ENCODE results near the gene TMEM31.

DNA sequence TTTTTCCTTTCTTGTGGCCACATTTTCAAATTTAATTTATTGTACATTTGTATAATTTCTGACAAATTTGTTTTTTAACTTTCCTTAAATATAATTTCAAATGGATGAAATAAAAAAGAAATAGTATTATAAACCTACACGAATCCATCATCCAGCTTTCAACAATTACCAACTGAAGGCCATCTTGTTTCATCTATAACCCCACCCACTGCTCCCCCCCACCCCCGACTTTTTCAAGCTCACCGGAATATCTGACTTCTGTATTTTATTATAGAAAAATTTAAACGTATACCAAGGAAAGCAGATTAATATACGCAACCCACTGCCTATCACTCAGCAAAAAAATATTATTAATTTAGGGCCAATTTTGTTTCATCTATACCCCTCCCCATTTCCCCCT is 25.3 kb upstream of the TMEM31 start:
- TF ChIP-seq, protein P1, sequence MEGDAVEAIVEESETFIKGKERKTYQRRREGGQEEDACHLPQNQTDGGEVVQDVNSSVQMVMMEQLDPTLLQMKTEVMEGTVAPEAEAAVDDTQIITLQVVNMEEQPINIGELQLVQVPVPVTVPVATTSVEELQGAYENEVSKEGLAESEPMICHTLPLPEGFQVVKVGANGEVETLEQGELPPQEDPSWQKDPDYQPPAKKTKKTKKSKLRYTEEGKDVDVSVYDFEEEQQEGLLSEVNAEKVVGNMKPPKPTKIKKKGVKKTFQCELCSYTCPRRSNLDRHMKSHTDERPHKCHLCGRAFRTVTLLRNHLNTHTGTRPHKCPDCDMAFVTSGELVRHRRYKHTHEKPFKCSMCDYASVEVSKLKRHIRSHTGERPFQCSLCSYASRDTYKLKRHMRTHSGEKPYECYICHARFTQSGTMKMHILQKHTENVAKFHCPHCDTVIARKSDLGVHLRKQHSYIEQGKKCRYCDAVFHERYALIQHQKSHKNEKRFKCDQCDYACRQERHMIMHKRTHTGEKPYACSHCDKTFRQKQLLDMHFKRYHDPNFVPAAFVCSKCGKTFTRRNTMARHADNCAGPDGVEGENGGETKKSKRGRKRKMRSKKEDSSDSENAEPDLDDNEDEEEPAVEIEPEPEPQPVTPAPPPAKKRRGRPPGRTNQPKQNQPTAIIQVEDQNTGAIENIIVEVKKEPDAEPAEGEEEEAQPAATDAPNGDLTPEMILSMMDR (IDR thresholded peaks at IDR 0.05) = no peak
- no peak for TF ChIP-seq POLR2A (IDR thresholded peaks at IDR 0.05)
